Adrenal gland (tissue), 5 donors: ENCODE measurements around the gene DNAJC1.

Experiments used
- POLR2A ChIP-seq, 2 donors: fragments of 450-650 bp; IDR thresholded peaks; one replicate each; pipeline ENCODE4 v1.6.1; 2017; ENCODE audit warnings: antibody characterized with exemption in 2 of 2, mild to moderate bottlenecking in 2 of 2, moderate library complexity in 1 of 2
- TF ChIP-seq, protein P1 (sequence below), 6 experiments: fragments of 450-650 bp in 4 of 6; fragments of 200-600 bp in 2 of 6; sonication (generic) in 1 of 6; IDR thresholded peaks; 1 replicate in 5 of 6; 2 replicates in 1 of 6; pipeline versions ENCODE4 v1.5.1 to v1.8.0; 2016 to 2021; ENCODE audit warnings: antibody characterized with exemption in 6 of 6, mild to moderate bottlenecking in 2 of 6, moderate library complexity in 1 of 6
- donor health status: DM: no; HTN: no; CAD: no.

DNA sequence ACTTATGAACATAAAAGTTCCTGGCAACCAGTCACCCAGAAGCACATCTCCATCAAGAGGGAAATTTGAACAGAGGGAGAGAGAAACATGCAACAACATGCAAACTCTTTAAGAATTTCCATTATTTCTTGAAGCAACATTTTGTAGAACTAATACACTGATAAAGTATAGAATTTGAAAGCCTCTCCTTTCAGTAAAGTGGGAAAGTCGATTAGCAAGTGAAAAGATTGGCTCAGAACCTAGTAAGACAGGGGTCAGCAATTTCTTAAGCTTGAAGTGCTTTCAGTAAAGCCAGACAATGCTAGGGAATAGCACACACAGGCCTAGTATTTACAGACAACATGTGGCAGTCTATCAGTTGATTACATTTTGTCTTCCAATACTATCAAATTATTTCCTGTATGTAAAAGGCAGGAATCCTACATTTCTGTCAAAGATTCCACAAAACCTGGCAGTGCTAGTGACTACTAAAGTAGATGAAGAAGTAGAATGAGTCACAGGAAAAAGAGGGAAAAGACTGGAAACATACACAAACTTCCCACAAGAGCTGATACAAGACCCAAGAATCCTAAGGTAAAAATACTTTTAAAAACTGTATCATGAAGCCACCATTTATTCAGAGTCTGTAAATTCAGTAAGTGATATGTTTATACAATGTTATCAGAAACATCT lies 25.2 kb downstream of the DNAJC1 start:
- TF ChIP-seq, protein P1, sequence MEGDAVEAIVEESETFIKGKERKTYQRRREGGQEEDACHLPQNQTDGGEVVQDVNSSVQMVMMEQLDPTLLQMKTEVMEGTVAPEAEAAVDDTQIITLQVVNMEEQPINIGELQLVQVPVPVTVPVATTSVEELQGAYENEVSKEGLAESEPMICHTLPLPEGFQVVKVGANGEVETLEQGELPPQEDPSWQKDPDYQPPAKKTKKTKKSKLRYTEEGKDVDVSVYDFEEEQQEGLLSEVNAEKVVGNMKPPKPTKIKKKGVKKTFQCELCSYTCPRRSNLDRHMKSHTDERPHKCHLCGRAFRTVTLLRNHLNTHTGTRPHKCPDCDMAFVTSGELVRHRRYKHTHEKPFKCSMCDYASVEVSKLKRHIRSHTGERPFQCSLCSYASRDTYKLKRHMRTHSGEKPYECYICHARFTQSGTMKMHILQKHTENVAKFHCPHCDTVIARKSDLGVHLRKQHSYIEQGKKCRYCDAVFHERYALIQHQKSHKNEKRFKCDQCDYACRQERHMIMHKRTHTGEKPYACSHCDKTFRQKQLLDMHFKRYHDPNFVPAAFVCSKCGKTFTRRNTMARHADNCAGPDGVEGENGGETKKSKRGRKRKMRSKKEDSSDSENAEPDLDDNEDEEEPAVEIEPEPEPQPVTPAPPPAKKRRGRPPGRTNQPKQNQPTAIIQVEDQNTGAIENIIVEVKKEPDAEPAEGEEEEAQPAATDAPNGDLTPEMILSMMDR (IDR thresholded peaks at IDR 0.05) = no peak
- no peak for TF ChIP-seq POLR2A (IDR thresholded peaks at IDR 0.05)
